ENCODE results near the gene PTCH1. TPM values are rescaled to one million over a fixed set of nuclear protein-coding genes. Genes with fewer than 3 reads are reported as not detected.

PTCH1 gene
- total RNA-seq: 1 to 10 TPM; 3.6 to 10.0 (median 7.8) TPM
- polyA plus RNA-seq: 1 to 10 TPM; 1.6 to 3.7 TPM
- long read RNA-seq, donor 1, partial matches to known transcripts: 0 of 7 reads
- long read RNA-seq, donor 1, other reads (novel, unspliced or antisense): 7 of 7 reads
- long read RNA-seq, donor 2, full-length matches to known transcripts: 1 of 2 reads
- long read RNA-seq, donor 2, partial matches to known transcripts: 0 of 2 reads
- long read RNA-seq, donor 2, other reads (novel, unspliced or antisense): 1 of 2 reads
- long read RNA-seq, donor 3, full-length matches to known transcripts: 1 of 4 reads
- long read RNA-seq, donor 3, partial matches to known transcripts: 1 of 4 reads
- long read RNA-seq, donor 3, other reads (novel, unspliced or antisense): 2 of 4 reads

DNA sequence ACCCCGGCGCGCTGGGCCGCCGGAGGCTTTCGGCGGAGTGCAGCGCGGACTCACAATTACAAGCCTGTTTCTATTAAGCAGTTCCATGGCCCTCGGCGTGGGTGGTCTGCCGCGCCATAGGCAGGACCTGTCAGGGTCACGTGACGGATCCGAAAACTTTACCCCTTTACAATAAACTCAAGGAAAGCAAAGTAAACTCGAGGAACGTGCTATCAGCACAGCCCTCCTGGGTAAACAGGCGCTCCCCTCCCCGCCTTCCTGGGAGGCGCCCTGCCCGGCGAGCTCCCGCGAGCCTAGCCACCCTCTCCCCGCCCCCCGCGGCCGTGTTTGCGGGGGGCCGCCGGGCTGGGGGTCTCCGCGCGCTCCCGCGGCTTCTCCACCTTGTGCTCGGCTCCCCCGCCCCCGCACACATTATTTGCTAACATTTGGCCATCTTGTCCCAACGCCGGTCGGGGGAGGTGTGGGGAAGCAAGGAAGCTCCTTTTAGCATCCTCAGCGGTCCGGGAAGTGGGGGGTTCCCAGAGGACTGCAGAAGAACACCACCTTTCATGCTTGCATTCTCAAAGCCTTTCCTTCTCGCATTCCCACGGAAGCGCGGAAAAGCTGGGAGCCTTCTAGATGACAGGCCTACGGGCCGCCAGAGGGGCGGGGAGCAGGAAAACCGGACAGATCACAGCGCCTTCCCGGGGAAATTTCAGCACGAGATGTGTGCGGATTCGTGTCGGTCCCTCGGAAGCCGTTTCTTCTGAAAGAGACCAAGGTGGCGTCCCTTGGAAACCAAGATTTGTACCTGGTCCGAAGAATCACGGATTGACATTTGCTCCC is at the start of gene PTCH1:
Gene PTCH1 (minus strand): TSS at position 238 of the 825 bp plus-strand sequence.
- Histone ChIP-seq H3K4me1 (peaks cover 5 to 30% (median 20%) of the 10 kb centered on the region in 9 donors), H3K4me3 (peak within 1 kb of the TSS; percentile 36 to 66 (median 60)), H3K27ac (peak within 1 kb of the TSS in 7 of 10 donors; percentile 26 to 58 (median 38)), H3K36me3 (no peaks in the 10 kb centered on the region), H3K27me3 (peaks cover 0 to 71% (median 0%) of the 10 kb centered on the region in 7 donors), H3K9me3 (no peaks in the 10 kb centered on the region)
- intact Hi-C loops (cut with DNase I): loop anchor here in 6 of 10 donors (10.0 kb wide), 5 partner anchors 58 to 698 kb away; partner anchors contain the start of gene ERCC6L2 (in 2 of the 6)
- WGBS, 2 donors: 1 to 2% methylated on average over 63 to 64 of the region's 64 CpGs
- peak; percentile 66 to 85 (median 81) for ATAC-seq
- DNase-seq: peak in 1 of 2 donors; percentile 47
- no peak for TF ChIP-seq CTCF (IDR thresholded peaks at IDR 0.05)

DNA sequence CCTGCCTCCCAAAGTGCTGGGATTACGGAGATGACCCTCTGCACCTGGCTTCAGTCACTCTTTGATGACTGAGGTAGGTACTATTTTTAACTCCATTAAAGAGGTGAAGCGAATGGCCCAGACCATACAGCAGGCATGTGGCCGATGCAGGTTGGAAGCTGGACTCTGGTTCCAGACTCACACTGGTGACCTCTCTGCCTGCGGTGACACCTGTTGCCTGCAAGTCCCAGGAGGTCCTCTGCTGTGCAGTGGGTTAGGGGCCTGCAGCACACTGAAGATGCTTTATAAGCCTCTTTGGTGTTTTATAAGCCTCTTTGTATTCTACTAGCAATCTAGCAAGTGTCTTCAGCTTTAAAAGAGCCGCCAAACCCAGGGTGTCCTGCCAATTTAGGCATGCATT is 49.2 kb upstream of the PTCH1 start:
- Histone ChIP-seq H3K4me1 (peaks cover 0 to 10% (median 0%) of the 10 kb centered on the region in 9 donors), H3K27me3 (peaks cover 4 to 59% (median 49%) of the 10 kb centered on the region in 7 donors), H3K27ac (no peak overlapping the region), H3K4me3 (no peak overlapping the region), H3K9me3 (no peaks in the 10 kb centered on the region), H3K36me3 (no peaks in the 10 kb centered on the region)
- 95 to 97% methylated on average over 5 of the region's 5 CpGs for WGBS, 2 donors
- DNase-seq (no peak), ATAC-seq (no peak)
- TF ChIP-seq CTCF (IDR thresholded peaks at IDR 0.05): no peak
- intact Hi-C loops (cut with DNase I): loop anchor here in 1 of 10 donors (10.0 kb wide), 1 partner anchor 619 kb away; no protein-coding TSS in a partner anchor

- Histone ChIP-seq H3K4me1 (no peaks in the 10 kb centered on the region), H3K9me3 (no peaks in the 10 kb centered on the region), H3K36me3 (no peaks in the 10 kb centered on the region), H3K27me3 (peaks cover 0 to 28% (median 22%) of the 10 kb centered on the region in 7 donors), H3K4me3 (no peak overlapping the region), H3K27ac (no peak overlapping the region)
- ATAC-seq (no peak), DNase-seq (no peak)
- 75 to 86% methylated on average over 12 of the region's 12 CpGs for WGBS, 2 donors
- no peak for TF ChIP-seq CTCF (IDR thresholded peaks at IDR 0.05)
- intact Hi-C loops (cut with DNase I): loop anchor here in 1 of 10 donors (10.0 kb wide), 1 partner anchor 623 kb away; no protein-coding TSS in a partner anchor
Observed at GRCh38 chr9:95561913-95562312, 45.1 kb upstream of the PTCH1 start.

GRCh38 chr9:95557142-95557541 is 40.4 kb upstream of the PTCH1 start:
- no peak for ATAC-seq
- H3K9me3 ChIP-seq: no peaks in the 10 kb centered on the region
- H3K36me3 ChIP-seq: no peaks in the 10 kb centered on the region
- H3K4me3 ChIP-seq: no peak overlapping the region
- intact Hi-C loops (cut with DNase I): no loop called here
- WGBS, 2 donors: 92 to 98% methylated on average over 11 of the region's 11 CpGs
- no peak for DNase-seq
- H3K4me1 ChIP-seq: peaks cover 0 to 10% (median 7%) of the 10 kb centered on the region in 9 donors
- no peak for TF ChIP-seq CTCF (IDR thresholded peaks at IDR 0.05)
- peaks cover 0 to 50% (median 38%) of the 10 kb centered on the region in 7 donors for H3K27me3 ChIP-seq
- H3K27ac ChIP-seq: no peak overlapping the region
